GM18861 (cell line): ENCODE measurements around the gene C2orf72.
A peak's percentile ranks its signal among the peaks of the same experiment; 100 is the strongest.

Source experiments
- ATAC-seq: cut with Tn5 transposase; IDR thresholded peaks from one replicate; pipeline ENCODE4 v1.9.1; 2021; ENCODE audit not compliant: unreplicated experiment

The C2orf72 gene

DNA sequence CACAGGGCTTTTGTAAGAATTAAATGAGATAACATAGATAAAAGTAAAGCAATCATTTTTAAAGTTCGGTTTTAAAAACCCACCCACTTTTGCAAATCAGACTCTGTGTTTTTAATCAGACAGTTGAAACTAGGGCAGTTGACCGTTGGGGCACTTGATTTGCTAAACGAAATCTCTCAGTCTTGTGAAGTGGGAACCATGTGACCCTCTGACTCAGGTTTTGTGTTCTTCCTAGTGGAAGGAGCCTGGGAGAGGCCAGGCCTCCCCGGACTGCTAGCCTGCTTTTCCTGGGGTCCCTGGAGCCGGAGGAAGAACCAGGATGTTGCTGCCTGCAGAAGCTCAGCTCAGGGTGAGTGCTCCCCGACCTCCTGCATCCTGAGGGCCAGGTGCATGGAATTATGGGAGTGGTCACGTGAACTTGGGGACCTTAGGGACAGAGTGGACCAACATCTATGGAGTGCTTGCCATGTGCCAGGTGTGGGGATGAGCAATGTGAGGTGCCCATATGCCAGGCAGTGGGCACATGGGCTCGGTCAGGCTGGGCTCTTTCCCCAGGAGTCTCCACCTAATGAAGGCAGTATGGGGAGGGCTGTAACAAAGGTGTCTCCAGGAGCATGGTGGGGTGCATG, 3.9 kb downstream of the C2orf72 start:
- ATAC-seq: no peak

DNA sequence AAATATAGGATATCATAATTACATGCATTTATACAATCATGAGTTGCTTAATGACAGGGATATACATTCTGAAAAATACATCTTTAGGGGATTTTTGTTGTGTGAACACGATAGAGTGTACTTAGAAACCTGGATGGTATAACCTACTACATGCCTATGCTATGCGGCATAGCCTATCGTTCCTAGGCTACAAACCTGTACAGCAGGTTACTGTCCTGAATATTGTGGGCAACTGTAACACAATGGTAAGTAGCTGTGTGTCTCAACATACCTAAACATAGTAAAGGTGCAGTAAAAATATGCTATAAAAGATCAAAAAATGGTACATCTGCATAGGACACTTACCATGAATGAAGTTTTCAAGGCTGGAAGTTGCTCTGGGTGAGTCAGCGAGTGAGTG, 6.5 kb downstream of the C2orf72 start:
- no peak for ATAC-seq

DNA sequence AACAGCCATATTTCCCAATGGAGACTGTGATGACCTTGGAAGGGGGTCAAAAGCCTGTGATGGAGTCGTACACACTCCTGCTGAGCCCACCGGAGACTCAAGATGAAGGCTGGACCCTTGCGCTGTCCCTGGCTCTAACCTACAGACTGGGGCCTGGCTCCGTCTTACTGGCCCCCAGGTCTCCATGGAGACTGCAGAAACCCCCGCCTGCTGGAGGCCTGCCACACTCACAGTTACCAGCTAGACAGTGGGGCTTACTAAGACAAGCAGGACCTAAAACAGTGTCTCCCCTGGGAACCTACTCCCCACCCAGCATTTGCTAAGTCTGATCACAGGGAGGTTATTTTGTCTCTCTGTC, 9.6 kb downstream of the C2orf72 start:
- ATAC-seq: no peak

GRCh38 chr2:231047274-231047922, 10.1 kb downstream of the C2orf72 start:
- no peak for ATAC-seq

DNA sequence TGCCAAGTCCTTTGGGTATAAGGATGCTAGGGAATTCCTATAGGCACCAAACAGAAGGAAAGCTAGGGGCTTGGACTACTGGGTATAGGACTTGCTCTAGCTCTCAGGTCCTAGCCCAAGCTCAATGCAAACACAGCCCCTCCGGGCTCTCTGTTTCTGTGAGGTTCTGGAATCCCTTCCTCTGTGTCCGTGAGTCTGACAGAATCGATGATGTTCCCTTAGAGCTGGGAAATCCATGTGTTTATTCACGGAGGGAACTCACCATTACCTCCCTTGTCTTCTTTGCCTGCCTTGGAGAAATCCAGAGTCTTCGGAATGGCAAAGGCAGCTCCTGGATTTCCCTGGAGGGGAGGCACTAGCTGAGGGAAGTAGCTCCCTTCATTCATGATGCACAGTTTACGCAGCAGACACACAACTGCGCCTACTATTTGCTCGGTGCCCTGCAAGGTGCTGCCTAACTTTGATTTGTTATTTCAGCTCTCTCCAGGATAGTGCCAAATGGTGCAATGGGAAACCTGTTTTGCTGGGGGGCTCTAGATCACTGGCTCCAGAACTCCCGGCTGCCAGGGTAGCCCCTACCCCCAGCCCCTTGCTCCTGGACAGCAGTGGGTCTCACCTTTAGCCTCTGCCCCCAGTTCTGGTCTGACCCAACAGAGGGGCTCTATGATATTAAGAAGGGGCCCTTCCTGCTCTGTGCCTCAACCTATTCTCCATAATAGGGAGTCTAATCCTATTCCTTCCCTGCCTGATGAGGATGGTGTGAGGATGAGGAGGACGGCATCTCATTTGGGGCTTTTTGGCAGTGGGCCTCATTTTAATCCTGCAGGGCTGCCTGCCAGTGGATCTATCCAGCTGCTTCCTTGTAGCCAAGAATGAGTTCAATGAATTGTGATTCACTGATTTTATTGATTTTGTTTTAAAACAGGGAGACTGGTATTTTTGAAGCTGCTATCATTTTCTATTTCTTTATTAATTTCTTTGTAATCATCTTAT, 10.9 kb downstream of the C2orf72 start:
- no peak for ATAC-seq

DNA sequence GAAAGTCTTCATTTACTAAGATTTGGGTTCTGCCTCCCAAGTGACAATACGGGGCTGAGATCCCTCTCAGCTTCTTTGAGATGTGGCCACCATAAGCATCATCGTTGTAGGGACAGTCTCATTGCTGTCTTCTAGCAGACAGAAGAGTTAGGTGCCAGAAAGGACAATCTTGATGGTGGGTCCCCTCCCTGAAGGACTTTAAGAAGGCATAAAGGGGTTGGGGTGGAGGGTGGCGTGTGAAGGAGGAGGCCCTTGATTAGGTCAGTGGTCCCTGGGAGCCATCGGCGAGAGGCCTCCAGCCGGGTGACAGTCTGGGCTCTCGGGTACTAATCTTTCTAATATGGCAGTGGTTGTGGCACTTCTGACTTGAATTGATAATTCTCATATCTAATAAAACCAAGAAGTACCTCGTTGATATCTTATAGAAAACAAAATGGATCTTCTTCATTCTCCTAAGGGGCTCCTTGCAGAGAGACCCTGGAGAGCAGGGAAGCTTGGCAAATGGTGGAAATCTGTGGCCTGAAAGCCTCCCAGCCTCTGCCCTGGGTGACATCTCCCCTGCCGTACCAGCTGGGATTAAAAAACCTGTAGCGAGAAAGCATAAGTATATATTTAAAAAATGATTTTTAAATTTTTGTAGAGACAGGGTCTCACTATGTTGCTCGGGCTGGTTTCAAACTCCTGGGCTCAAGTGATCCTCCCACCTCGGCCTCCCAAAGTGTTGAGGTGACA, 12.1 kb downstream of the C2orf72 start:
- no peak for ATAC-seq

GRCh38 chr2:231050018-231050901, 12.9 kb downstream of the C2orf72 start:
- no peak for ATAC-seq

DNA sequence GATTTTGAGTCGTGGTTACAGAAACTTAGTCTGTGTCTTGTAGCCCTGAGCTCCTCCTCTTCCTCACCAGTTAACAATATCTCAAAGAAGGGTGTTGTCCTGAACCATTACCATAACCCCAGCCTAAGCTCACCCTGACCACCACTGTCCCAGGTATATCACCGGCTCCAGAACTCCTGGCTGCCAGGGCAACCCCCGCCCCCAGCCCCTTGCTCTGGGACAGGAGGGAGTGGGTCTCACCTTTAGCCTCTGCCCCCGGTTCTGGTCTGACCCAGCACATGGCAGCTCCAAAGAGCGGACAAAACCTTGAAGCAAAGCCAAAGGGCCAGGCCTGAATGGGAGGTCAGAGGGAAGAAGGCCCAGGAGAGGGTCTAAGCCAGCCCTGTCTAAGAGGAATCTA, 13.8 kb downstream of the C2orf72 start:
- no peak for ATAC-seq

GRCh38 chr2:231052494-231053451, 15.4 kb downstream of the C2orf72 start:
- peak; percentile 69 for ATAC-seq

GRCh38 chr2:231053846-231054245, 16.5 kb downstream of the C2orf72 start:
- ATAC-seq: no peak

GRCh38 chr2:231056453-231057416, 19.4 kb downstream of the C2orf72 start, which contains the start of gene PSMD1:
Gene PSMD1 (plus strand): TSS chr2:231056867. CDS start chr2:231057026, 159 bp downstream.
- ATAC-seq: peak; percentile 56

GRCh38 chr2:231057590-231057989, 20.3 kb downstream of the C2orf72 start:
- no peak for ATAC-seq

DNA sequence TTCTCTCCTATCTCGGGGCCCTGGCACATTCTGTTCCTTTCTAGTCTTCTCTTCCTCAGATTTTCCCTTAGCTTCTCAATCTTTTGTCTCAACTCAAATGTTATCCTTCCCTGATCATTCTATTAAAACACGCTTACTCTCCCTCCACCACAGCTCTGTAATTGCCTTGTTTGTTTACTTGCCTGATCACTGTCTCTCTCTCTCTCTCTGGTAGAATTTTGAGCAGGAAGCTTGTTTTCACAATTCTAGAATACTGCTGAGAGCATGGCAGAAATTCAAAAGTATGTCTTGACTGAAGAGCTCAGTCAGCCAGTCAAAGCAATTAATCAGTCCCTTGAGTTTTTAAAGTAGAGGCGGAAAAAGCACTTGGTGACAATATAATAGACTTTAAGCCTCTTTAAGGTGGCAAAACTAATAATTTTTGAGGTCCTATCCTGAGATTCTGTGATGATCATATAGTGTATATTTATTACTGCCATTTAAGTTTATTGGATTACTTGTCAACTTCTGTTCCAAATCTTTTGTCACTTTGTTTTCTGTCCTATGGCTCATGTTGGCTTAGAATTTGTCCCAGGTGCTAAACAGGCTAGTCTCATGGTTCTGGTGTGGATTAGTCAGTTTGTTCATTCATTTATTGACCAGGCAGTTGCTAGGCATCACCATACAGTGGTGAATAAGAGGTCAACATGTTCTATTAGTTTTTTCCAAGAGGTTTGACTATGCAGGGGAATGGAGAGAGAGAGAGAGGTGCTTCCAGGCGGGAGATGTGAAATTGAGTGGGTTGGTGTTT, 21.6 kb downstream of the C2orf72 start:
- ATAC-seq: no peak

DNA sequence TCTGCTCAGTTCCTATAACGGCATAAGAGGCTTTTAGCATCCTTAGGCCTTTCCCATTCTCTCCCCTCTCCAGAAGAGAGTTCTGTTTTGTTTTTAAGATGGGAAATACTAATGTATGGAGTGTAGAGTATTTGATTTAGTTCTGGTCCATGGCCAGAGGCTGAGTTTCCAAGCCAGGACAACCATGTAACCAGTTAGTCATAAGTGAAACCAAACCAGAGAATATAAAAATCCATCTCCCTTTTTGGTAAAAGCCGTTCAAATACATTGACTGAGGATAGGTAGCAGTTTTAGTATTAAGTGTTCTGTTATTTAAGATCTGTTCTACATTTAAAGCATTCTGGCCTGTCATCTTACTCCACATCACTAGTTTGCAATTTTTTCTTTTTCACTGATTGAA, 22.4 kb downstream of the C2orf72 start:
- ATAC-seq: no peak

DNA sequence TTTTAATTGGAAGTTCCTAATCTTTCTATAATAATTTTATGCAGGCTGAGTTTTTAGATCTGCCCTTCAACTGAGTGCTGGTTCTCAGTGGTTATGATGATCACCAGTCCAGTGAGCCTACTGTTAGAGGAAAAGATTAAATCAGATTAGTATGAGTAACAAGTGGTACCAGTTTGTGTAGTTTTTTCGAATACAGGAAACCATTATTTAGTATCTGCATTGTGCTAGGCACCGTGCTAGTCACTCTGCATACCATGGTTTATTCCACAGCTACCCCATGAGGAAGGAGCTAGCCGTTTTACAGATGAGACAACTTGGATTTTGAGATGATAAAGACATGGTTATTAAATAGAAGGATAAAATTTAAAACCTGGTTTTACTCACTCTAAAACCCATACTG, 25.5 kb downstream of the C2orf72 start:
- ATAC-seq: no peak

DNA sequence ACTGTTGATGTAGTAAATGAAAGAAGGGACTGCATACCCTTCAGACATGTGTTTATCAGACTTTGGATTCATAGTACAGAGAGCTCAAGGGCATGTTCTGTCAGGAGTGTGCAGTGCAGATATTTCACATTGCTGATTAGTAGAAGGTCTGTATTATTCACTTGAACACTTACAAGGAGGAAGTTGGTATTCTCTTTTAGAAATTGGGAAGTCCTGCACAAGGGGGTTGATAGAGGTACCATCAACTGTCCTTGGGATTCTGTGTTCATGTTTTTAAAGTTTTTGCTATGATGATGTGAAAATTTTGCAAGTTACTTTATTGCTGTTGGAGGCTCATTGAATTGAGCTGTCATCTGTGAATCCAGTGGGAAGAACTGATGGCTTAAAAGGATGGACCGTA, 26.0 kb downstream of the C2orf72 start:
- ATAC-seq: no peak

DNA sequence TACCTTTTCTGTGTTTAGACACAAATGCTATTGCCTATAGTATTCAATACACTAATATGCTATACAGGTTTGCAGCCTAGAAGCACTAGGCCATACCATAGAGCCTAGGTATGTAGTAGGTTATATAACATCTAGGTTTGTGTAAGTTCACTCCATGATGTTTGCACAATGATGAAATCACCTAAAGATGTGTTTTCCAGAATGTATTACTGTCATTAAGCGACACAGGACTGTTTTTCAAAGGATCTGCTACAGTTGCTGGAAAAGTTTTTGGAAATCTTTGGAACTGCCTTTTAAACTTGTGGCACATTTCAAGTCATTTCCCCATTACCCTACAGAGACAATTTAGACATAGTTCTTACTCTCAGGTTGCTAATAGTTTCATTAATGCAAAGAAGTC, 28.6 kb downstream of the C2orf72 start:
- ATAC-seq: no peak
